Activated CD8-positive, alpha-beta memory T cell treated with anti-CD3 and anti-CD28 coated beads, Interleukin-2, amount 50 U/mL, for 1 hour (primary cell): ENCODE data around the gene EVX2.

ENCODE experiments used
- DNase-seq: peaks from one replicate; pipeline ENCODE4 v3.0.0-alpha.2; 2020; ENCODE audit errors: extremely low read depth

The EVX2 gene

GRCh38 chr2:176096243-176096985, 12.7 kb upstream of the EVX2 start:
- no peak for DNase-seq

DNA sequence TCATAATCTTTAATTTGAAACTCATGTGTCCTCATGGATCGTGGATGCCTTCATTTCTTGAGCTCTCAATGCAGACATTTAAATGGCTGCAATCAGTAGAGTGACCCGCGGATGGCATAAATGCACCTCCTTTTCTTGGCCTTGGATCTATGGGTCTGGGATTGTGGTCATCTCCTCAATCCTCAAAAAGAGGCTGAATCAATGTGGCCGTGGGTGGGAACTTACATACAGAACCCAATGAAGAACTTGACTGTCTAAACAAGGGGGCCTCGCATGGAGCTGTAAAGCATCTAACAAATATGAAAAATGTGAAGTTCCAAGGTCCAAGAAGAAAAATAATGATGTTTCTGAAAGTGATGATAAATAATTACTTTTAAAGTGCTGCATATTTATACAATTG, 11.7 kb upstream of the EVX2 start:
- no peak for DNase-seq

- no peak for DNase-seq
These were observed 10.6 kb upstream of the EVX2 start for GRCh38 chr2:176094349-176094748.

DNA sequence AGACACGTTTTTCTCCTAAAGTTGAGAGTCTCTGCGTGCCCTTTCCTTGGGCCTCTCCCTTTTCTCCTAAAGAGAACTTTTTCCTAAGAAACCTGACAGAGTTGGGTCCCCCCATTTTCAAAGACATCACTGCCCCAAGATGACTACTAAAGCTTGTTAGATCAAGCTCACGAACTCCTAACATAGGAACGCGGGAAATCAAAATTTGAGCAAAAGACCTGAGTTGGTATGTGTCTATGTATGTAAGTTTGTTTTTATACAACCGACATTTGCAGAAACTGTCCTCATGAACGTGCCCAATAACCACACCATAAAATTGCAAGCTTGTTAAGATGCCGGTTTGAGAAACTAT, 10.1 kb upstream of the EVX2 start:
- no peak for DNase-seq

DNA sequence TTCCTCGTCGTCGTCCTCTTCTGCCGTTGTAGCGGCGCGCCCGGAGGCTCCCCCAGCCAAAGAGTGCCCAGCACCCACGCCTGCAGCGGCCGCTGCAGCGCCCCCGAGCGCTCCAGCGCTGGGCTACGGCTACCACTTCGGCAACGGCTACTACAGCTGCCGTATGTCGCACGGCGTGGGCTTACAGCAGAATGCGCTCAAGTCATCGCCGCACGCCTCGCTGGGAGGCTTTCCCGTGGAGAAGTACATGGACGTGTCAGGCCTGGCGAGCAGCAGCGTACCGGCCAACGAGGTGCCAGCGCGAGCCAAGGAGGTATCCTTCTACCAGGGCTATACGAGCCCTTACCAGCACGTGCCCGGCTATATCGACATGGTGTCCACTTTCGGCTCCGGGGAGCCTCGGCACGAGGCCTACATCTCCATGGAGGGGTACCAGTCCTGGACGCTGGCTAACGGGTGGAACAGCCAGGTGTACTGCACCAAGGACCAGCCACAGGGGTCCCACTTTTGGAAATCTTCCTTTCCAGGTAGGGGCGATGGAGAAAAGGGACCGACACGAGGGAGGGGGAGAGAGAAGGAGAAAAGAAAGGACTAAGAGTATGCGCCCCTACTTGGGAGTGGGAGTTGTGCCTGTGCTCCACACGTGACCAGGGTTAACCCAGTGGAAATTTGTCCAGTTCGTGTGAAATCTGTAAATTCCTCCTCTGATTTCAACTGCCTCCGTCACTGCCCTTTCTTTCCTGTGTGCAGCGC, 9.6 kb upstream of the EVX2 start:
- DNase-seq, result no peak

- DNase-seq, result no peak
These were observed 8.7 kb upstream of the EVX2 start, which contains the start of gene HOXD13 for GRCh38 chr2:176092270-176093144. Gene HOXD13, plus strand, starts transcription at chr2:176092721. Its CDS starts 170 bp downstream, at chr2:176092891.

GRCh38 chr2:176091329-176092258, 7.8 kb upstream of the EVX2 start:
- DNase-seq, result no peak

DNA sequence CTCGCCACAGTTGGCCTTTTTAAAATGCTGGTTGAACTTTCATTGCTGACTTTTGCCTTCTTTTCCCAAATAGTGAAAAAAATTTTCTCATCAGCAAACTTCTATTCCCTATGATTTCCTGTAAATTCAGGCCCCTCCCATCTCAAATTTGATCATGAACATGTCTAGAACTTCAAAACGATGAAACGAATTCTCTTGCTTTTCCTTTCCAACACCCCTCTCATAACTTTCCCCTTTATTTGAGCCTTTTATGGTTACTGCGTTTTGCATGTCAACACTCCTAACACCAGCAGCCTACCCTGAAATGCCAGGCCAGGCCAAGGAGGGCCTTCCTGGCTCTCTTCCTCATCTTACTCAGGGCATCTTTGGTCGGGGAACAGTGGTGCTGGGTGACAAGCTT, 7.1 kb upstream of the EVX2 start:
- no peak for DNase-seq

- no peak for DNase-seq
These were observed 6.2 kb upstream of the EVX2 start for GRCh38 chr2:176089843-176090395.

- DNase-seq, result no peak
These were observed 5.4 kb upstream of the EVX2 start for GRCh38 chr2:176088937-176089842.

DNA sequence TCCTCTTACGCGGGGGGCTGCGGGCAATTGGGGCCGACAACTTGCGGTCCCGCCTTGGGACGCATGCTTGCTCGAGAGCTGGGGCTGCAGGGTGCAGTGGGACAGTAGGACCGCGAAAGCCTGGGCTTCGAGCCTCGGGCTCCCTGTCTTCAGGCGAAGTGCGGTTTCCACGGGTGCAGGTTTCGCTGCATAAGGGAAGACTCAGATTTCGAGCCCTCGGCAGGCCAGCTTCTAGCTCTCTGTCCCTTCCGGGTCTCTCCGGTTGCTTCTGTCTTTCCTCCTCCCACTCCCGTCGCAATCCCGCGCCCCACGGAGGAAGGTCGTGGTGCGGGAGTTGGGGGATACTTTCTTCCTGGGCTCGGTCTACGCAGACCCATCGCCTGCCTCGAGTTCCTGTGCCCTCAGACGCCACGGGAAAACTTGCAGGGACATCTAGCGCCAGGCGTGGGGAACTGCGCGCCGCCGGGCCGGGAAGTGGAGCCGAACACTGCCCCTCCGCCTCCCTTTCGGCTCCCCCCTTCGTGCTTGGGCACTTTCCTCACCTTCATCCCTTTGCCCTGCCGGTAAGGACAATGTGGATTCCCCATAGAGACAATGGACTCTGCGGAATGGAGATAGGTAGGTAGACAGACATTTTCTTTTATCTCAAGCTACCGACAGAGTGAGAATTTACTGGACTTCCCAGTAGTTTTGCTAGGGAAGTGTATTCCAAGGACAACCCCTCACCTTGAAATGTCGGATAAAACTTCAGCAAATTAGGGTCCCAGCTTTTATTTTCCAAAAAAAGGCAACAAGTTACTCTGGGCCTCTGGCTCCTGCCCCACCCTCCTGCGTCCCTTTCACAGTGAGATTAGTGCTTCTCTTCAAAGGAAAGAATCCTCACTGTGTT, 4.5 kb upstream of the EVX2 start:
- DNase-seq, result no peak

GRCh38 chr2:176087330-176088047, 3.7 kb upstream of the EVX2 start:
- no peak for DNase-seq

DNA sequence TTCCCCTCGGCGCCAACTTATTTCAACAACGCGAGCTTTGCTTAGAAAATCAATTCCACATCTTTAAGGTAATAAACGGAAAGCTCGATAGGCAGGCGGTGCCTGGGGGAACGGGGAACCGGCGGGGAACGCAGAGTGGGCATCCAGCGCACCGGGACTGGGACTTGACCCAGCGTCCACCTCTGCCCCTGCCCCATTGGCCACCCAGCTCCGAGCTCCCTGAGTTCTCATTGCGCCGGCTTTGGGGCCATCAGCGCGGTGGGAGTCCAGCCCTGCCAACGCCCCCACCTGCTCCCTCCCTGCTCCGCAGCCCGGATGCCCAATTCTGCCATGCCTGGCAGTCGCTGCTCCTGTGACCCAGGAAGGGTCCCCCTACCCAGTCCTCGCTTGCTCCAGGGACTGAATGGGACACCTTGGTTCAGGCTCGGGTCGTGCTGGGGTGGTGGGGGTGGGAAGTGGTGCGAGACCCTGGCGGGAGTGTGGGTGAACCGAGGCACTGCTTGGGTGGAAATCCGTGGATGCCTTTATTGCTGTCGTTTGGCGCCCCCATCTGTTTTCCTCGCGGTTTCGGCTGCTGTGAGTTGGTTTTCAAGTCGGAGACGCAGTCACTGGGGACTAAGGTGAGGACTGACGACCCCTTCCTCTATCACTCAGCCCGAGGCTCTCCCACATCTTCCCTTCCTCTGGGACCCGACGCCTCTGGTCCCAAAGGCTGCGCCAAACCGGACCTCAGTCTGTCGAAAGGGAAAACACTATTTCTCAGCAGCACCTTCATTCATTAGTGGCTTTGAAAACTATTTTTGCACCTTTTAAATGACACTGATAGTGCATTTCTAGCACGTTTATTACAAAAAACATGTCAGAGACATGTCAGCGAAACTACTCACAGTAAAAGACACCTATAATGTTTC, 2.4 kb upstream of the EVX2 start:
- DNase-seq, result no peak

GRCh38 chr2:176085120-176085788, 1.5 kb upstream of the EVX2 start:
- DNase-seq, result no peak

DNA sequence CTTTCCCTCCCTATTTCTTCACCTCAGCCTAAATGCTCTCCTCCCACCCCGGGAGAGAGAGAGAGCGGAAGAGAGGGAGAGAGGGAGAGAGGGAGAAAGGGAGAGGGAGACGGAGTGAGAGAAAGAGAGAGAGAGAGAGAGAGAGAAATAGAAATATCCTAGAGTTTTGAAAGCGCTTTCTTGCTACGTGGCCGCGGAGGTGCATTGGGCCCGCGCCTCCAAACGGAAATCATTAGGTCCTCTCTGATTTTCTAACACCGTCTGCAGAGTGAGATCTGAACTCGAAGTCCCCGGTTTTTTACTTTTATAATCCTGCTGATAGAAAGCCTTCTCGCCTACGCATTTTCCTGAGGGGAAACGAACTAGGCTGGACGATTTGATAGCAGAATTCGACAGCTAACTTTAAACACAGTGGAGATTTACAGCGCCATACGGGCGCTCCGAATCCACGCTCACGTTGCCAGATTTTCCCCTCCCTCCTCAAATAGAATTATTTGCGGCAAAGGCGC, 903 bp upstream of the EVX2 start:
- no peak for DNase-seq
